NCI-H524 treated with DMSO at 0.1 percent for 48 hours (cell line): ENCODE measurements around the gene DCTN2.
"Not testable (repeated sequence)": the region's sequence is repeated elsewhere in the genome, so short reads cannot be mapped to it uniquely, and the experiment has no call there.

ENCODE experiments used
- DNase-seq: peaks from one replicate; lab custom pipeline; 2025; lab: John Stamatoyannopoulos, UW

DCTN2 gene

GRCh38 chr12:57576613-57577160 lies 29.7 kb upstream of the DCTN2 start:
- DNase-seq = no peak

- no peak for DNase-seq
These were observed 29.0 kb upstream of the DCTN2 start for GRCh38 chr12:57575771-57576612.

GRCh38 chr12:57574795-57575194 lies 27.8 kb upstream of the DCTN2 start:
- DNase-seq = no peak

- no peak for DNase-seq
These were observed 25.2 kb upstream of the DCTN2 start for GRCh38 chr12:57571926-57572762.

- DNase-seq = not testable (repeated sequence)
These were observed 23.4 kb upstream of the DCTN2 start for GRCh38 chr12:57570438-57570837.

GRCh38 chr12:57569858-57570257 lies 22.9 kb upstream of the DCTN2 start:
- no peak for DNase-seq

DNA sequence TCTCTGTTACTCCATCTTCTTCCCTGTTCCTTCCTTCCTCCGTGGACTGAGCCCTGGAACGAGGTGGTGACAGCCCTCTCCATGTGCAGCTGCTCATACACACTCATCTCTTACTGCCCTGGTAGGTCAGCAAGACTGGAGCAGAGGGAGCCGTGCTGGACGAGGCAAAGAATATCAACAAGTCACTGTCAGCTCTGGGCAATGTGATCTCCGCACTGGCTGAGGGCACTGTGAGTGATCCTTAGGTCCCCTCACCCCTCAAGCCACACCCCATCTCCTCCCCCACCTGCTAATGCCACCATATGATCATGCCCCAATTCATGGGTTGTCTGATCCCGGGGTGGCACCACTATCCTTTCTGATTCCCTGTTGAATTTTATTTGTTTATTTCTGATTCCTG lies 21.8 kb upstream of the DCTN2 start:
- no peak for DNase-seq

DNA sequence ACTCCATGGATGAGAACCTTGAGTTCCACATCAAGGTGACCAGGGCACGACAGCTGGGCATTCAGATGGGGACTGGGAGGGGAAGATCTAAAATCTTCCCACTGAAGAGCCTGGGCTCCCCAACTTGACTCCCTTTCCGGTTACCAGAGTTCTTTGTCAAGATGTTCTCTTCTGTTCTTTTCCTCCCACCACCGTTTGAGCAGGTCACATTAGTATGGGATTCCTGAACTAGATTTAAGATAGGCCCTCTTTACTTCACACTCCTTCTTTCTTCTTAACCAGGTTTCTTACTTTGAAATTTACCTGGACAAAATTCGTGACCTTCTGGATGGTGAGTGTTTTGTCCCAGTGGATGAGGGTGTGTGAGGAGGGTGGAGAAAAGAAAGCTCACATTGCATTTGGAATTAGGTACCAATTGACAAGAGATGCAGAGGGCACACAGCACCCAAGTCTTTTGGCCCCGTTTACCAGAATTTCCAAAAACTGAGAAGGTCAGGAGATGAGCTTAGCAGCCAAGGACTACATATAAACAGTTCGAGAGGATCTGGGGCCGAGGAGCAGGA lies 17.3 kb upstream of the DCTN2 start:
- DNase-seq = no peak

DNA sequence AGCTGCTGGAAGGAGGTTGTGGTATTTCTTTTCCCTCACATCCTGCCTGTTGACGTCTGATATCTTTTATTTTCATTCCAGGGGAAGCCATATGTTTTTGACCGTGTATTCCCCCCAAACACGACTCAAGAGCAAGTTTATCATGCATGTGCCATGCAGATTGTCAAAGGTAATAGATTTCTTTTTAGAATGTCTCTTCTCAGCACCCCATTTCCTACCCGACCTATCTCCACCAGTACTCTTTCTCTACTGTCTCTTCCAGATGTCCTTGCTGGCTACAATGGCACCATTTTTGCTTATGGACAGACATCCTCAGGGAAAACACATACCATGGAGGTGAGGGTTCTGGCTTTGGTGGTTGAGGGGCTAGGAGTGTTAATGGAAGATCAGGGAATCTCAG lies 16.4 kb upstream of the DCTN2 start:
- DNase-seq = no peak

GRCh38 chr12:57561117-57561516 lies 14.1 kb upstream of the DCTN2 start:
- not testable (repeated sequence) for DNase-seq

GRCh38 chr12:57560516-57560915 lies 13.5 kb upstream of the DCTN2 start:
- no peak for DNase-seq

DNA sequence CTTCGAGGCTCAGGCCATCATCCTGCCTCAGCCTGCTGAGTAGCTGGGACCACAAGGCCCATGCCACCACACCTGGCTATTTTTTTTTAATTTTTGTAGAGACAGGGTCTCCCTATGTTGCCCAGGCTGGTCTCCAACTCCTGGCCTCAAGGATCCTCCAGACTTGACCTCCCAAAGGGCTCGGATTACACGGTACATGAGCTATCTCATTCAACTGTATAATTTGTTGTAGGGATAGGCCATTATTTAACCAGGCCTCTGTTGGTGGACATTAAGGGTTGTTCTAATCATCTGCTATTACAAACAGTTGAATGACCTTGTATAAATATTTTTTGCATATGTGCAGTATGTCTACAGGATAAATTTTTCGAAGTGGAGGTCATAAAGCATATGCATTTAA lies 11.9 kb upstream of the DCTN2 start:
- DNase-seq = no peak

DNA sequence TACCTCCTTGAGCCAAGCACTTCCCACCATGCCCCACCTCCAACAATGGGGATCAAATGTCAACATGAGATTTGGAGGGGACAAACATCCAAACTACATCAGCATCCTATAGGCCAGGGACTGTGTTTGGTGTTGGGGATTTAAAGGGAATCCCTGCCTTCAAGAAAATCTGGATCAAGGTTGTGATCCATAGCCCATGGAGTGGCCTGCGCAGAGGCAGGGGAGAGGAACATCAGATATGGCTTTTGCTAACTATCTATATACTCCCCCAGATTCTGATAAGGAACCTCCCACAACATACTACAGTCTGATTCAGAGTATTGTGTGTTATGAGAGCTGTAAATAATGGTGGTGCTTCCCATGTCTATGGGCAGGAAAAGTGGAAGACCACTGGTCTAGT lies 7.9 kb upstream of the DCTN2 start:
- DNase-seq = no peak

DNA sequence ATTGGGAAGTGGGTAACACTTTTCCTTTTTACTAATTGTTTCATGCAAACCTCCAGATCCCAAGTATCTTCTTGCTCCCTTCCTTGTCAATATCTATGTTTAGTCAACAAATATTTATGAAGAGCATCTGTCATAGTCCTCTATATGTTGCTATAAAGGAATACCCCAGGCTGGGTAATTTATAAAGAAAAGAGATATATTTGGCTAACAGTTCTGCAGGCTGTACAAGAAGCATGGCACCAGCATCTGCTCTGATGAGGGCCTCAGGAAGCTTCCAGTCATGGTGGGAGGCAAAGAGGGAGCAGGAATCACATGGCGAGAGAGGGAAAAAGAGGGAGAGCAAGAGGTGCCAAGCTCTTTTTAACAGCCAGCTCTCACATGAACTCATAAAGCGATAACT lies 7.5 kb upstream of the DCTN2 start:
- no peak for DNase-seq

- DNase-seq = peak; percentile 62
These were observed 6.6 kb upstream of the DCTN2 start for GRCh38 chr12:57553343-57554202.

GRCh38 chr12:57552835-57553313 lies 5.9 kb upstream of the DCTN2 start:
- DNase-seq = no peak

GRCh38 chr12:57552306-57552651 lies 5.3 kb upstream of the DCTN2 start:
- DNase-seq = no peak

- DNase-seq = no peak
These were observed 4.8 kb upstream of the DCTN2 start for GRCh38 chr12:57551637-57552305.

DNA sequence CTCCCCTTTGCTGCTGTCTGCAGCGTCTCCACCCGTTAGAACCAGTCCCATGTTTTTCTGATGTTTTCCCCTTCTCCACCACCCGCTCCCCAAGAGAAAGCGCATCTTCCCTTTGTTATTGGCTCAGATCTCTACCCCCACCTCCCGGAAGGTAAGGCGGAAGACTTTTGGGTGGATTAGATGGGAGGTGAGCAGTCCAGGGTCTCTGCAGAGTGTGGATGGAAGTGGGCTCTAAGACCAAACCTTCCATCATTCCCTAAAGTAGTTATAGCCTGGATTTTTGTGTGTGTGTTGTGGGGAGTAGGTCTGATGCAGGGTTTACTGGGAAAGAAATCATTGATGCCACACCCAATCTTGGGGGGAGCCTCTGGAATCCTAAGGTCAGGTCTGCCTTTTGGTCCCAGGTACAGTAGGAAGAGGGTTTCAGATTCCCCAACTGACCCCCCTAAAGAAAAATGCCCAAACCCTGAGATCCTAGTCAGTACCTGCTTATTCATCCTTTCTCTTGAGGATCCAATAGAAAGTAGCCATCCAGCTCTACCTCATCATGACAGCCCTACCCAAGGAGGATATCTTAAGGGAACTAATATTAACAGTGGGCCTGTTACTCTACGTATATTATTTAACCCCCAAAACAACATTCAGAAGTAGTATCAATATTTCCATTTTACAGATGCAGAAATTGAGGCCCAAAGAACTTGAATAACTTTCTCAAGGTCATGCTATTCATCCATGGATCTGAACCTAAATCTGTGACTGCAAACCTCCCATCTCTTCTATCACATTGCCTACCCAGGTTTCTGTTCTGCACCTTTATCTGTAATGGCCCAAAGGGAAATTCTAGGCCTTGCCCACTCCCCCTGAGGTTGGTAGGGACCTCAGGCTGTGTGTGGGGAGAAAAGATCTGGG lies 3.9 kb upstream of the DCTN2 start:
- DNase-seq = no peak
